Fibroblast of peridontal ligament (primary cell): ENCODE data around the gene DYNC1LI2.
"Not testable (repeated sequence)": the region's sequence is repeated elsewhere in the genome, so short reads cannot be mapped to it uniquely, and the experiment has no call there.

Experiments
- DNase-seq: peaks from one replicate; pipeline ENCODE4 v3.0.0-alpha.2; 2010; ENCODE audit errors: extremely low read depth

Gene DYNC1LI2

DNA sequence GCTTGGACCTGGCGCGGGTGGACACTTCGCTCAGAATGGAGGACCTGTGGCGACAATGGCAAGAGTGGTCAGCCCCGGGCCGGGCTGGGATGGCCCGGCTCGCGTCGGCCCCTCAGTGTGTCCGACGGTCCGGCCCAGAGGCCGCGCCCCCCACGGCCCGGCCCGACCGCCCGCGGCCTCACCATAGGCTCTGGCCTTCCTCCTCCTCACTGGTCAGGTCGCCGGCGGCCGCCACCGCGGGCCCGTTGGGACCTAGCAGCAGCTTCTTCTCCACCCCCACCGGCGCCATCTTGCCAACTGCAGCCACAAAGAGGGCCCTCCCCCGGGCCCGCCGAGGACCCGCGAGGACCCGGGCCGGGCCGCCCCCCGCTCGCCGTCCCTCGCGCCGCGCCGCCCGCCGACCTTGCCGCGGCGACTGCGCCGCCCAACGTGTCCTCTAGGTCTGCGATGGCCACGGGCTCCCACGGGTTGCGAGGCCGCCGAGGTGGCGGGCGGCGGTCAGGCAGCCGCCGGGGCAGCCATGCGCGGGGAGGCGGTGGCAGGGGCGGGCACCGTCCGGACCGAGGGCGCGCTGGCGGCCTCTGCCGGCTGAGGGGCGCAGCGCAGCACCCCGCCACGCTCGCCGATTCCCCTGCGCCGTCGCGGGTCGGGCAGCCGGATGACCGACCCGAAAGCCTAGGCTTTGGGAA, at the start of gene DYNC1LI2:
DYNC1LI2 (minus strand) TSS at position 307 of the 689 bp plus-strand sequence; CDS start at position 289, 18 bp downstream.
- DNase-seq, result peak; percentile 59

DNA sequence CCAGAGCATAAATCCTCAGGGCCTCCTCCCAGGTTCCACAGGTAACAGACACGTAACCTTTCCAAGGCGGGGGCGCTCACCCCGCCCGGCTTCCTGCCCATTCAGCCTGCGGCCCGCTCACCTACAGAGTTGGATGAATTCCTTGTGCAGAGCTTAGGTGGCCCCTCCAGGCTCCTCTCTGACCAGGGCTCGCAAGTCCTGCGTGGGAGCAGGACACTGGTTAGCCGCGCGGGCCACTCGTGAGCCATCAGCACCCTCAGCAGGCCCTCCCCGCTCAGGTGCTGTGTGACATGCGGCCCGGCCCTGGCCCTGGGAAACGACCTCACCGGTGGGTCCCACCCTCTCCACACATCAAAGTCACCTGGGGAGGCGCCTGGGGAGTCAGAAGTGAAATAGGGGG, 49.4 kb upstream of the DYNC1LI2 start:
- DNase-seq, result no peak

DNA sequence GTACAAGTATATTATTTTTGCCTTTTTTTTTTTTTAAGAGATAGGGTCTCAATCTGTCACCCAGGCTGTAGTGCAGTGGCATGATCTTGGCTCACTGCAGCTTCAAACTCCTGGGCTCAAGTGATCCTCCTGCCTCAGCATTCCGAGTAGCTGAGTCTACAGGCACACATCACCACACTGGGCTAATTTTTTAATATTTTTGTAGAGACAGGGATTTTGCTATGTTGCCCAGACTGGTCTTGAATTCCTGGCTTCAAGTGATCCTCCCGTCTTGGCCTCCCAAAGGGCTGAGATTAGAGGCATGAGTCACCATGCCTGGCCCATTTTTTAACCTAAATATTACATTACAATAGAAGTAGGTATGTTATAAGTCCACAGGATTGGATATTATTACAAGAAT, 46.8 kb upstream of the DYNC1LI2 start:
- DNase-seq, result peak; percentile 45

DNA sequence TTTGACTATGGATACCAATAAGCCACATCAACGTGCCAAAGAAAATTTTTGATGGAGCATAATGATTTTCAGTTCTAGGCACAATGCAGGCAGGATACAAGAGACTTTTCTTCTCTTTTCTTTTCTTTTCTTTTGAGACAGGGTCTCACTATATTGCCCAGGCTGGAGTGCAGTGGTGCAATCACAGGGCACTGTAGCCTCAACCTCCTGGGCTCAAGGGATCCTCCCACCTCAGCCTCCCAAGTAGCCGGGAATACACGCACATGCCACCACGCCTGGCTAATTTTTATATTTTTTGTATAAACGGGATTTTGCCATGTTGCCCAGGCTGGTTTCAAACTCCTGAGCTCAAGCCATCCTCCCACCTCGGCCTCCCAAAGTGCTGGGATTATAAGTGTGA, 42.6 kb upstream of the DYNC1LI2 start:
- DNase-seq, result not testable (repeated sequence)

DNA sequence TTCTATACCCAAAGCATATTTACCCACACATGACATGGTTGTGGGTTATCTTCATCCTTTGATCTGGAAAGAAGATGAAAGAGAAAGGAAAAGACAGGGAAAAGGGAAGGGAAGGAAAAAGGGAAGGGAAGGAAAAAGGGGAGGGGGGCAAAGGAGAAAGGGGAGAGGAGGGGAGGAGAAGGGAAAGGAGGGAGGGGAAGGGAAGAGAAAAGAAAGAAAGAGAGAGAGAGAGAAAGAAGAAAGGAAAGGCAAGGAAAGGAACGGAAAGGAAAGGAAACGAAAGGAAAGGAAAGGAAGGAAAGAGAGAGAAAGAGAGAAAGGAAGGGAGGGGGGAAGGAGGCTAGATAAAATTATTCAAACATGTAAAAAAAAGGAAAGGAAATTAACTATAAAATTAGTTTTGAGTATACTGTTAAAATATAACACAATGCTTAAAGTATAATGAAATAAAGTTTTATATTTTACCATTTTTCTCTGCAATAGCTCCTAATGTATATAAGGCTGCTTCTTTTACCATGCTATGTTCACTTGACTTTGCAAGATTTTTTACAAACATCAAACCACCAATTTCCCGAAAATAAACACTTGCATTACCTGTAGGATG, 38.8 kb upstream of the DYNC1LI2 start:
- no peak for DNase-seq

DNA sequence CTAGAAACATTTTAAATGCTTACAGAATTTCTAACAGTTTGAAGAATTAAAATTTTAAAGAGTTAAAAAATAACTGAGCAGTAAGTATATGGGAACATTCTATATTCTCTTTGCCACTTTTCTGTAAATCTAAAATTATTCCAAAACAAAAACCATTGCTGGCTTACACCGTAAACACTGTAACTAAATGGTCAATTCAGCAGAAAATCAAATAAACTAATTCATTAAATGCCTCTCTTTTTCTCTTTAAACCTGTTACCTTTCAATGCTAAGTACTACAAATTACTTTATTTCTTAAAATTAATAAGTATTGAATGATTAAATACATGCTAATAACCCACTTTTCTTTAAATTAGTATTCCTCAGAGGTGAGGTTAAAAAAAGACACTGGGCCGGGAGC, 36.0 kb upstream of the DYNC1LI2 start:
- DNase-seq, result no peak

DNA sequence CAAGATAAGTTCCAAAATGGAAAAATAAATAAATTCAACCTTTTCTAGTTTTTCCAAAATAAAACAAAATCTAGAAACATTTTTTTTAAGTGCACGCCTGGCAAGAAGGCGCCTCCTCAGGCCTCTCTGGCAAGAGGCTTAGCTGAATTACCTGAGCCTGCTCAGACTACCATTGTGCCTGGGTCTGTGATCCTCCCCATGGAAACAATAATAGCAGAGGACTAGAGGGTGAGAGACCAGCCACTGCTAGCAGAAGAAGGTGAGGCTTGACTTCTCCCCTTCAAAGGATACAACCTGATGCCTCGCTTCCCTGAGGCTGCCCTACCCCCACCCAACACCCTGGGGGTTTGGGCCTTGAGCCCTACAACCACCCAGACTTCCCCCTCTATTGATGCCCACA, 35.1 kb upstream of the DYNC1LI2 start:
- no peak for DNase-seq

DNA sequence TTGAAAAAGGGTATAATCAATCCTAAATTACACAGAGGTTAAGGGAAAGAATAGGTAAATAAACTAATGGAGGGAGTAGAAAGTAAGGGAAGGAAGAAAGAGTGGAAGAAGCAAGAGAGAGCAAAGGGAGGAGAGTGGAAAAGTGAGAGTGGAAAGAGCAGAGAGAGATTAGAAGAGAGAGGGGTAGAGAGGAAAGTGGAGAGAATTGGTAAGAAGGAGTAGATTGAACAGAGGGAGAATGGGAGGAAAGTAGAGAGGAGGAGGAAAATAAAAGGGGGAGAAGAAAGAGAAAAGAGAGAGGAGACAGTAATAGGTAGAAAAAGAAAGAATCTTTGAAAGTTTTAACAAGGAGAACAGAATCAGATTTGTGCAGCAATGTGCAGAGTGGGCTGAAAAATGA, 25.0 kb upstream of the DYNC1LI2 start:
- DNase-seq, result no peak

DNA sequence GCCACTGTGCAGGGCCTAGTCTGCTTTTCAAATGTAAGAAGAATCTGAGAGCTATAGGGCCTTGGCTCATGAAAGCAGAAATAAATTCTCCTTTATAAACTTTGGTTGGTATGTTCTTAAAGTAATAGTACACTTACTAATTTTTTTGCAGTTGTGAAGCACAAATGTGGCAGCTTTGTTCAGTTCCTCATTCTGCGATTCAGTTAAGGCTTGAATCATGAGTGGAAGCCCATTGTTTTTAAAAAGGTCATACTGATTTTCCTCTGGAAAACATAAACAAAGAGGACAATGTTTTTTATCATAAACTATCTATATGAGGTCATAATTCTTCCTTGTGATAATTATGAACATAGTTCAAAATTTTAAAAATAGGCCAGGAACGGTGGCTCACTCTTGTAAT, 23.6 kb upstream of the DYNC1LI2 start:
- no peak for DNase-seq

DNA sequence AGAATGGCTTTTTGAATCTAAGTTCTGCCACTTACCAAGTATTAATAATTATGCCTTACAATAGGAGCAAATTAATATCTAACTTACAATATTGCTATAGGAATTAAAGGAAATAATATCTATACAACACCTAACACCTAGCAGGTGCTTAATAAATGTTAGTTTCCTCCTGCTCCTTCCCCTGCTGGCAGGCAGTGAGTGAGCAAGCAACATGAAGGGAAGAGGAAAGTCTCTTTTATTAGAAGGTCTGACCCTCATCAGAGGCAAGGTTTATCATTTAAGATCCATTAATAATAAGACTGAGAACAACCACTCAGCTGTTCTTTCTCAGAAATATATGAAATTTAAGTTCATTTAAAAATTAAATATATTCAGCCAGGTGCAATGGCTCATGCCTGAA, 6.7 kb upstream of the DYNC1LI2 start:
- DNase-seq, result no peak

DNA sequence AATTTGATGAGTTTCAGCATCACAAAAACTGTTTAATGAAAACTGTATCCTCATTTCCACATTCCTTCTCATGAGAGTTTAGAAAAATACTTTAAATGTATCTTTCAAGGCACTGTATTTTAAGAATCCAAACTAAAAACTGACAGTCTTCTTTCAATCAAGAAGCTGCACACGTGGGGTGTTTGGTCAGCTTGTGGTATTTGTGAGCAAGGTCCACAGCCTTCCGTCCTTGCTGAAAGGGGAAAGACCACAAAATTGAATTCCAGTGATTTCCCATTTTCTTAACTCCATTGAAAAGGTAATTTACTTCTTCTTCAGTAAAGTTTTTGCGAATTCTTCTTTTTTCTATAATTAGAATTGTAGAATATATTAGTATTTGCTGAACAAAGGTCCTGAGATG, 3.4 kb upstream of the DYNC1LI2 start:
- no peak for DNase-seq

DNA sequence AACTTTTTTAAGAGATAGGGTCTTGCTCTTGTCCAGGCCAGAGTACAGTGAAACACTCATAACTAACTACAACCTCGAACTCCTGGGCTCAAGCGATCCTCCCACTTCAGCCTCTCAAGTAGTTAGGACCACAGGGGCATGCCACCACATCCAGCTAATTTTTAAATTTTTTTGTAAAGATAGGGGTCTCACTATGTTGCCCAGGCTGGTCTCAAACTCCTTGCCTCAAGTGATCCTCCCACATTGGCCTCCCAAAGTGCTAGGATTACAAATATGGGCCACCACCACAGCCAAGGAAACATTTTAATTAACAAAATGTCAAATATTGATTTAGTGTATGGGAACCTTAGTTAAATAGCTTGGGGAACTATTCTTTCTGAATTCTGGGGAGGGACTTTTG, 2.8 kb upstream of the DYNC1LI2 start:
- DNase-seq, result no peak

DNA sequence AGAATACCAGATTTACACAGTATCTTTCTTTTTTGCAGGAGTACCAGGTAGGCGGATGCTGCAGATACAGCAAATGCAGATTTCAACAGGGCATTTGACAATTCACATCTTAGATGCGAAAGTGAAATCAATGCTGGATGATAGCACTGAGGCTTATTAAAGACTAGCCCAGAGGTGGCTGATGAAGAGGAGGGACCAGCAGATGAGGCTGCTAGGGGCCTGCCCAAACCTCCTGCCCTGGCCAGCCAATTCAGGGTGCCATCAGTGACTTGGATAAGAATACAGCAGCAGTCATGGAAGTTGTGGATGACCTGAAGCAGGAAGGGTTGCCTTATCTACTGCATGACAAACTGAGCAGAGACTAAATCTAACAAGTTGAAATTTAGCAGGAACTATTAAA, 1.5 kb upstream of the DYNC1LI2 start:
- DNase-seq, result no peak

DNA sequence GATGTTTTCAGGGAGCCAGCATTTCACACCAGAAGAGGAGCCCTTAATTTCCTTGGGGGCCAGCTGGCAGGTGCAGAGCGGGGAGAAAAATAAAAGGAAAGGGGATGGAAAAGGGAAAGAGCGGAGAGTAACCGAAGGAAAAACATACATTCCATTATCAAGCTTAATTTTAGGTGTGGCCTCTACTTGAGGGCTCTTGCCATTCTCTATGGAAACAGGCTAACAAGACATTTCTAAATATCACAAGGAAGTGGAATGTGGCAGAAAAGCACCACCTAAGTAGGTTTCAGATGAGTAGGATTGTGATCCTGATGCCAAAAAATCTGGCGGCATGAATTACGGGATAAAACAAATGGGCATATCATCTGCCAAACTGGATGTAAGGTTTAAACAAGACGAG, 970 bp upstream of the DYNC1LI2 start:
- DNase-seq, result no peak

DNA sequence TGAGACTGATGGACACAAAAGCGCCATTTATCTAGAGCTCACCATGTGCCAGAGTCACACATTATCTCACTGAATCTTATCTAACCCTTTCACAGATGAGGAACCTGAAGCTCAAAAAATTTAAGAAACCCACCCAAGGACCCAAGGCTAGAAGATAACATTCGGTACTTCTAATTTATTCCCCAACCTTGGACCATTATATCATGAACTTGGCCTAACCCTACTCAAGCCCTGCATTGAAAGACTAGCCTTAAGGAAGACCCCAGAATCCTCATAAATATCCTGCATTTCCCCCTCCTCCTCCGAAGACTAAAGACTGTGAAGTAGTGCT, 548 bp upstream of the DYNC1LI2 start:
- DNase-seq, result no peak

DNA sequence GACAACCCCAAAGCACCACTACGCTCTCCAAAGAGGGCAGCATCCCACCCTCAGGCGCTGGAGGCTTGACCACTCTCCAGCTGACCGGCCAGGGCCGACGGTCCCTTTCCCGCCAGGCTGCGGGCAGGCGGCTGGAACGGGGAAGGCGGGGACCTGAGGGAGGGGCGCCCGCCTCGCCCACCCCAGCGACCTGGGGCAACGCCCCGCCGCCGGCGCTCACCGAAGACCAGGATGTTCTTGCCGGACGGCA, 431 bp downstream of the DYNC1LI2 start:
- DNase-seq, result no peak

DNA sequence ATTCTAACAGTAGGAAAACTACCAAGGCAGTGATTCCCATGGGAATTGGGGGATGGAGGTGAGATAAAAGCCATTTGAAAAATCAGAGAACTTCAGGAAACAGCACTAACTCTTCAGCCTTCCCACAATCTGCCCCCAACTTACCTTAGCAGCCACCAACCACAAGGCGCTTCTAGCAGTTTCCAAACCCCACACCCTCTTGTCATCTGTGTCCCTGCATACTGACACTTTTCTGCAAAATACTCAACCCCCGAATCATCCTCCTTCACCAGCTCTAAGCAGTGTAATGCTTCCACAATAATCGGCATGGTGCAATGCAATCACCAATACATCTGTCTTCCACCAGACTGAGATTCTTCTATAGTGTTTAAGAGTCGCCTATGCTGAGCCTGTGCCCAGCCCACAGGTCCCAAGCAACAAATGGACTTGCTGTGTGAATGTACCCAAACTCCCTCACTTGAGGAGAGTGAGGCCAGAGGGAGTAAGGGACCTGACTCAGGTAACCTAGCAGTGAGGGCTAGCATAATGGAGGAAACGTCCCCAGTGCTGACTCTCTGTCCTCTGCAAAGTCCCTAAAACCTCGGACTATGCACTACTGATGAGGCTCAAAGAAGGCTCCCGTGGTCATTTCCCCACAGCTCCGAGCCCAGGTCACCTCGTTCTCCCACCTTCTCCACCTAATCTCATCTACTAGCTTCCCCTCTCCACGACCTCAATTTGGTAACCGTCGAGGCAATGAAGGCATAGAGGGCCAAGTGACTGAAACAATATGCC, 943 bp downstream of the DYNC1LI2 start:
- no peak for DNase-seq

DNA sequence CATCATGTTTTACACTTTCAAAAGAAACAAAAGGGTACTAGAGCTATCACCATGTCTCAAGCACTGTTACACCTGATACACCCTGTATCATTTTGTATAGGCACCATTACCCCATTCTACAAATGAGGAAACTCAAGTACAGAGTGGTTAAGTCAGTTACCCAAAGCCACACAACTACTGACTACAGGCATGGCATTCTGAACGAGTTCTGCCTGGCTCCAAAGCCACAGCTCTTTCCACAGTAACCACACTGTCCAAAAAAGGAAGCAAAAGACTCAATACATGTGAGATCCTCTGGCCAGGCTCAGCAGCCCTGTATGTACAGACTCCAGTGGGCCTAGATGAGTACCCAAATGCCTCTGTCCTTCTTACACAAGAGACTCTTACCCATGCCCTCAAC, 4.7 kb downstream of the DYNC1LI2 start:
- DNase-seq, result peak; percentile 52

DNA sequence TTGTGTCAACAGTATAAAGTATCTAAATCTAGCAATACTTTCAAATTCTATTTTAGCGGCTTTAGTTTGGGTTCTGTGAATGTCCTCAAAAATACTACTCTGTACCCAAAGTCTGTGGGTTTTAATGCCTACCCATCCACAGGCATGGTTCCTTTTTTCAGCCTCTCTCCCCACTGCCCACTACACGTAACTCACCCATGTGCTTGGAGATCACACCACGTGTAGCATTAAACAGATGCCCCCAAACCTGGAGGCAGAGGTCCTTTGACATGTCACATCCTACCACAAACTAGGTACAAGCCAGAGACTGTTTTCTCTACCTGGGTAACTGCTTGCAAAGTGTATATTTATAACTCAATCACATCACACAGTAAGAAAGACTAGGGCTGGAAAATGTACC, 5.4 kb downstream of the DYNC1LI2 start:
- no peak for DNase-seq

DNA sequence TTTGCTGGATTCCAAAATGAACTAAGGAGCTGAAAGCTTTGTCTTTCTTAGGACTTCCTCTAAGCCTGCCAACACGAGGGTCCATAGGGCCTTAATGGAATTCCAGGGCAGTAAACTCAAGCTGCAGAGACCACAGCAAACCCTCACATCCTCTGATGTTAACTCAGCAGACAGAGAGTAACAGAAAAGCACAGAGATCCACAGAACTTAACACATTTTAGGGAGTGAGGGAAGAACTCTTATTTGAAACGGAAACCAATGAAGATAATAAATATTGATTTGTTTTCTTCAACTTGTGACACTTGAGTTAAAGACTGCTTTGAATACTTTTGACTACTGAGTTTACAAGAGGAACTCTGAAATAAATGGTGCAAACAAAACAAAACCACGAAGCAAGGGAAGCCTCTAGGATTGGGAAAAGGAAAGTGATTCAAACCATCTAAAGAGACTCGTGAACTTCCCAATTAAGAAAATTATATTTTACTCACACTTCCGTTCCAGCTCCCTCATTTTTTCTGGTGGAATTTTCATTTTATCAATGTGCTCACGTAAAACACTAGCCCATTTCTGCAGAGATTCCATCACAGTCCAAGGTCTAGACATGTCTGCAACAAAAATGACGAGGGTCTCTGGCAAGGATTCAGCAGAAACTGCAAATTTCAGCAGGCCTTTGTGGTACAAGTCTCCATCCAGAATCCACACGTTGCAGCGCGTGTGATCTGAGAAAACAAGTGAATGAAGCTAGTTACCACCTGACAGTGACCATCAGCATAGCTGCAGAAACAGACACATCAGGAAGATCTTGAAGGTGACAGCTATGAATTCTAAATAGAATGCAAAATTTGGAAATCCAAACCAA, 9.2 kb downstream of the DYNC1LI2 start:
- DNase-seq, result no peak

DNA sequence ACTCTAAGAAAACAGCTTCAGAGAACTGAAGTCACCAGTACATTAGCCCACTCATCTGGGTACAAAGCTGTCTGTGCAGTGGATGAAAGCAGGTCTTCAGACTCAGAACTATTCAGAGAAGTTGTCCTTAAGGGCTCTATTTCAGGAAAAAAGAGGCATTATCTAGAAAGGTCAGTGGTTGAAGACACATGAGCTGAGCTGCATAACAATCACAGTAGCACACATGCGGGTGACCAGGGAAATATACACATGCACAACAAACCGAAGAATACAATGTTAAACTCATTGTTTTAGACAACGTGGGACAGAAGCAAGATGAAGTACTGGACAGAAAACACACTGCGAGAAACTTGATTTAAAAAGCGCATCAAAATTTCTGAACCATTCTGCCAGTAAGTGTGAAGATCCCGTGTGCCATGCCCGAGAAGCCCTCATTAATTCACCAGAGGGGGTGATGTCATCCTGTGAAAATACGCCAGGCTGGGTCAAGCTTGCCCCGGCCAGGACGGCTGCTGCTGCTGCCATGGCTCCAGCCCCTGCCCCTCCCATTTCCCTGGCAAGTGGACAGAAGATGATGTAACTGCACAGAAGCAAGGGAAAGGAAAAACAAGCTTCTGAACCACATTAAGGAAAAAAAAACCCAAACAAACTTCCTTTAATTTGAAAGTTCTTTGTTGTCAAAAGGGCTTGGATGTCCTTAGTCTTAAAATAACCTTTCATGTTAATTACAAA, 10.1 kb downstream of the DYNC1LI2 start:
- DNase-seq, result peak; percentile 95

DNA sequence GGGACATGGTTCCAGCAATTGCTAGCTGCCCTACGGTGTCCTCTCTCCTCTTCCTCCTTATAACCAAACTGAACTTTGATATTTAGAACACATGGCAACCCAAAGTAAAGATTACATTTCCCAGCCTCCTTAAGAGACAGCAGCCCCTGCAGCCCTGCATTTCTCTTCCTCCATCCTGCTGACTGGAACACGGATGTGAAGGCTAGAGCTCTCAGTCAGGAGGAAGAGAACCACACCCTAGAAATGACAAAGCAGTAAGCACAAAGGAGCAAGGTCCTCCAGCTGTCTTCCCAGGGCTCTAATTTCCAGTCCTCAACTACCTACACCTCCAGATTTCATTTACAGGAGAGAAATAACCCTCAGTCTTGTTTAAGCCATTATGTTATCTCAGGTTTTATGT, 10.9 kb downstream of the DYNC1LI2 start:
- no peak for DNase-seq
